ENCODE measurements around the gene SPDEF.
A peak's percentile ranks its signal among the peaks of the same experiment; 100 is the strongest.

SPDEF gene

DNA sequence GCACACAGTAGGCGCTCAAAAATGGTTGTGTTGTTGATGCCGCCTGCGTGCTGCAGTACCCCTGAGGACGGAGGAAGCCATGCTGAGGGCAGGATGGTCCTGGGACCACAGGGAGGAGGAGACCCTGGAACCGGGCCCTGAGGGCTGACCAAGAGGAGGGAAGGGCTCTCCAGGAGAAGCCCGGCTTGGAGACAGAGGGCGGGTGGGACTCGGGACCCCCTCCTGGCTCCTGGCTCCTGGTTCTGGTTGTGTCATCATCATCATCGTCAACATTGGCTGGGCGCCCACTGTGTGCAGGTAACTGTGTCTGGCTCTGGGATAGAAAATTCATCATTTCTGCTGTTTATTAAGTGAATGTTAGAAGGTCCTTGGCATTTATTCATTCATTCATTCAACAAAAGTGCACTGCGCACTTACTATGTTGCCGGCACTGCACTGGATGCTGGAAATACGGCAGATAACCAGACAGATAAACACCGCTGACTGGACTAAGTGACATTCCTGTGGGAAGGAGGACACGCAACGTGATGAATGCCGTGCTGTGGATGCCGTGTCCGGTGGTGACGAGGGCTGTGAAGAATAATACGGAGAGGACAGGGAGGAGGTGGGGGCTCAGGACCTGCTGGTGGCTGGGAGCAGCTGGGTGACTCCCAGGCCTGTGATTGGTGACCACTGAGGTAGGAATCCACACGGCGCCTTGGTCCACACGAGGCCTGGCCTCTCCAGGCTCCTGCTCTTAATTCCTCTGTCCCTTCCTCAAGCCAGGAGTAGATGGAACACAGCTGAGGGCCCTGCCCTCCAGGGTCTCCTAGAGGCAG is 35.3 kb downstream of the SPDEF start (continued):
- TF ChIP-seq ZNF664 (tag by site-specific recombination; IDR thresholded peaks at IDR 0.05): no peak

DNA sequence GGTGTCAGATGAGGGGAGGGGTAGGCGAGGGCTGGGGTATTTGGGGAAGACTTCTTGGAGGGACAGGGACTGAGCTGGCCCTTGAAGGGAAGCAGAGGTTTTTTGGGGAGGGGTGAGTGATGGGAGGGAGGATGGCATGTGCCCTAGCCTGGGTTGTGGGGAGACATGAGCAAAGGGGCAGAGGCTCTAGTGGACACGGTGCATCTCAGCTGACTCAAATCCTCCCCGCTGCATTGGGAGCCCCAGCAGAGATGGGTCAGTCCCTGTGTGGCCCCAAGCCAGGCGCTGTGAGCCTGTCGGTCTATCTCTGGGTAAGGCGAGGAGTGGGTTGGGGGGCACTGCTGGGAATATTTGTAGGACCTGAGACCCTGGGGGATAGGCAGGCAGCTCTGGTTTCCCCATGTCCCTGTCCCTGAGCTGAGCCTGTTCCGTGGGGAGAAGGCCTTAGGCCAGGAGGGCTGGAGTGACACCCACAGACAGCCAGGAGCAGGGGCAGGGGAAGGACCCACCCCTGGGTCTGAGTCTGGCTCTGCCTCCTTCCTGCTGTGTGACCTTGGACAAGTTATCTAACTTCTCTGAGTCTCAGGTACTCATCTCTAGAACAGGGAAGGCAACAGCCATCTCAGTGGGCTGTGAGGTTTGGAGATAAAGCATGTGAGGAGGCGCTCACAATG is 36.0 kb downstream of the SPDEF start:
- TF ChIP-seq GFI1B (tag by site-specific recombination; IDR thresholded peaks at IDR 0.05): no peak
- TF ChIP-seq ZNF768 (tag by site-specific recombination; IDR thresholded peaks at IDR 0.05): 0 out of 2 replicates have a peak, but pooled peaks have one; percentile 27
- Histone ChIP-seq H3K27ac (ENCODE audit: extremely low read depth, low read depth, low read length) (no peak overlapping the region), H3K36me3 (ENCODE audit: control insufficient read depth in 2 of 2, insufficient read depth in 1 of 2, low read length in 2 of 2) (no peaks in the 10 kb centered on the region), H3K4me3 (ENCODE audit: low read depth, low read length) (no peak overlapping the region), H3K4me1 (ENCODE audit: control insufficient read depth, insufficient read depth, low read length) (no peaks in the 10 kb centered on the region), H3K9me3 (ENCODE audit: control insufficient read depth, insufficient read depth, low read depth, low read length) (no peaks in the 10 kb centered on the region)
- ChIA-PET POLR2A (no interaction called here), CTCF (interaction anchor here (1.4 to 1.6 kb wide), 2 partner anchors 11 to 59 kb away, joined by 3 read pairs; no protein-coding TSS in a partner anchor)

DNA sequence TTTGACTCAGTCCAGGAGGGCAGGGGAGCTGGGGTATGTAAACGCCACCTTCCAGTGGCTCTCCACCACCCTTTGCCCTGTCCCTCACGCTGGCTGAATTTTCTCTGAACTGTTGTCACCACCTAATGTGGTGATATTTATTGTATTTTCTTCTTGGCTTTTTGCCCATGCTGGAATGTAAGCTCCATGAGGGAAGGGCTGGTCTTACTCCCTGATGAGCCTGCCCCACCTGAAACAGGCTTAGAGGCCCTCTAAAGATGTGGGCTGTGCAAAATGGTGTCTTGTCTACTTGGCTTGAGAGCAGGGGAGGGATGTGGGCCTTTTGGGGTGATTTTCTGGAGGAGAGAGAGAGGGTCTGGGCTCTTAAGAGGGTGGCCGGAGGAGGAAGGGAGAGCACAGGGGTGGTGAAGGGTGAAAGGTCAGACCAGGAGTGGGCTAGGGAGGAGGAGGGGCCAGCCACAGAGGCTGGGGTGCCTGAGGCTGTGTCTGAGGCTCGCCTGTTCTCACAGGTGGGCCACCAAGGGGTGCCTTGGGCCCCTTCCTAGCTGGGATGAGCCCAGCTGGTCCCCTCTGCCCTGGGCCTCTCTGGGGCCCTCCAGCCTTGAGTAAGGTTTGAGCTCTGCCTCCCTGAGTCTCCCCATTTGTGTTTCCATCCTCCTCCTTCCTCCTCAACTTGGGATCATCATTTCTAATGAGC is 37.3 kb downstream of the SPDEF start:
- Histone ChIP-seq H3K27ac (ENCODE audit: extremely low read depth, low read depth, low read length) (no peak overlapping the region), H3K36me3 (ENCODE audit: control insufficient read depth in 2 of 2, insufficient read depth in 1 of 2, low read length in 2 of 2) (no peaks in the 10 kb centered on the region), H3K9me3 (ENCODE audit: control insufficient read depth, insufficient read depth, low read depth, low read length) (no peaks in the 10 kb centered on the region), H3K4me1 (ENCODE audit: control insufficient read depth, insufficient read depth, low read length) (no peaks in the 10 kb centered on the region), H3K4me3 (ENCODE audit: low read depth, low read length) (no peak overlapping the region)
- CTCF ChIA-PET: interaction anchor here (1.3 to 1.6 kb wide), 3 partner anchors 10 to 90 kb away, joined by 3 read pairs; no protein-coding TSS in a partner anchor
- peak; percentile 15; the same call in 1 of the 2 replicates for TF ChIP-seq EGR2 (tag by site-specific recombination; IDR thresholded peaks at IDR 0.05; ENCODE audit: low read depth)
- TF ChIP-seq, protein P1, sequence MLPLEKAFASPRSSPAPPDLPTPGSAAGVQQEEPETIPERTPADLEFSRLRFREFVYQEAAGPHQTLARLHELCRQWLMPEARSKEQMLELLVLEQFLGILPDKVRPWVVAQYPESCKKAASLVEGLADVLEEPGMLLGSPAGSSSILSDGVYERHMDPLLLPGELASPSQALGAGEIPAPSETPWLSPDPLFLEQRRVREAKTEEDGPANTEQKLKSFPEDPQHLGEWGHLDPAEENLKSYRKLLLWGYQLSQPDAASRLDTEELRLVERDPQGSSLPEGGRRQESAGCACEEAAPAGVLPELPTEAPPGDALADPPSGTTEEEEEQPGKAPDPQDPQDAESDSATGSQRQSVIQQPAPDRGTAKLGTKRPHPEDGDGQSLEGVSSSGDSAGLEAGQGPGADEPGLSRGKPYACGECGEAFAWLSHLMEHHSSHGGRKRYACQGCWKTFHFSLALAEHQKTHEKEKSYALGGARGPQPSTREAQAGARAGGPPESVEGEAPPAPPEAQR (tag by site-specific recombination; IDR thresholded peaks at IDR 0.05): no peak
- POLR2A ChIA-PET: no interaction called here

DNA sequence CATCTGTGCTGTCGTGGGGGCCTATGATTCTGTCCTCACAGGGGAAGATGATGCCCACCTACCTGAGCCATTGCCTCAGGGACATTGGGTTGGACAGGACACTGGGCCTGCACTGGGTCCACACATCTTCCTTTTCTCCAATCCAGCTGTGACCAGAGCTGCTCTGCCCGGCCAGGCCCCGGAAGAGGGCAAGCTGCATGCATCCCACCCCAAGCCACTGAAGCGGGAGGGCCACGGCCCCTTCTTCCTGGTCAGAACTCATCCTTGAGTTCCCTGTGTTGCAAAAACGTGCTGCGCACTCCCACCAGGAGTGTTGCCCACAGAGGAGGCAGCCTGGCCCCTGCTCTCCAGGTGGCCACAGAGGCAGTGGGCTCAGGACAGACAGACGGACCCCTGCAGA is 38.2 kb downstream of the SPDEF start:
- CTCF ChIA-PET: interaction anchor here (1.3 kb wide), 1 partner anchor 91 kb away, joined by 3 read pairs; no protein-coding TSS in a partner anchor
- POLR2A ChIA-PET: no interaction called here
- no peaks in the 10 kb centered on the region for H3K4me1 ChIP-seq (ENCODE audit: control insufficient read depth, insufficient read depth, low read length)
- no peaks in the 10 kb centered on the region for H3K9me3 ChIP-seq (ENCODE audit: control insufficient read depth, insufficient read depth, low read depth, low read length)
- H3K36me3 ChIP-seq (ENCODE audit: control insufficient read depth in 2 of 2, insufficient read depth in 1 of 2, low read length in 2 of 2): no peaks in the 10 kb centered on the region
- no peak overlapping the region for H3K27ac ChIP-seq (ENCODE audit: extremely low read depth, low read depth, low read length)
- no peak for TF ChIP-seq BCL11B (tag by site-specific recombination; IDR thresholded peaks at IDR 0.05; ENCODE audit: low read depth)
- TF ChIP-seq, protein P2, sequence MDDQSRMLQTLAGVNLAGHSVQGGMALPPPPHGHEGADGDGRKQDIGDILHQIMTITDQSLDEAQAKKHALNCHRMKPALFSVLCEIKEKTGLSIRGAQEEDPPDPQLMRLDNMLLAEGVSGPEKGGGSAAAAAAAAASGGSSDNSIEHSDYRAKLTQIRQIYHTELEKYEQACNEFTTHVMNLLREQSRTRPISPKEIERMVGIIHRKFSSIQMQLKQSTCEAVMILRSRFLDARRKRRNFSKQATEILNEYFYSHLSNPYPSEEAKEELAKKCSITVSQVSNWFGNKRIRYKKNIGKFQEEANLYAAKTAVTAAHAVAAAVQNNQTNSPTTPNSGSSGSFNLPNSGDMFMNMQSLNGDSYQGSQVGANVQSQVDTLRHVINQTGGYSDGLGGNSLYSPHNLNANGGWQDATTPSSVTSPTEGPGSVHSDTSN (CRISPR knock-in tag; IDR thresholded peaks at IDR 0.05): no peak
- TF ChIP-seq, protein P3, sequence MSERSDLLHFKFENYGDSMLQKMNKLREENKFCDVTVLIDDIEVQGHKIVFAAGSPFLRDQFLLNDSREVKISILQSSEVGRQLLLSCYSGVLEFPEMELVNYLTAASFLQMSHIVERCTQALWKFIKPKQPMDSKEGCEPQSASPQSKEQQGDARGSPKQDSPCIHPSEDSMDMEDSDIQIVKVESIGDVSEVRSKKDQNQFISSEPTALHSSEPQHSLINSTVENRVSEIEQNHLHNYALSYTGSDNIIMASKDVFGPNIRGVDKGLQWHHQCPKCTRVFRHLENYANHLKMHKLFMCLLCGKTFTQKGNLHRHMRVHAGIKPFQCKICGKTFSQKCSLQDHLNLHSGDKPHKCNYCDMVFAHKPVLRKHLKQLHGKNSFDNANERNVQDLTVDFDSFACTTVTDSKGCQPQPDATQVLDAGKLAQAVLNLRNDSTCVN (tag by site-specific recombination; optimal IDR thresholded peaks at IDR 0.05): no peak
- H3K4me3 ChIP-seq (ENCODE audit: low read depth, low read length): no peak overlapping the region

DNA sequence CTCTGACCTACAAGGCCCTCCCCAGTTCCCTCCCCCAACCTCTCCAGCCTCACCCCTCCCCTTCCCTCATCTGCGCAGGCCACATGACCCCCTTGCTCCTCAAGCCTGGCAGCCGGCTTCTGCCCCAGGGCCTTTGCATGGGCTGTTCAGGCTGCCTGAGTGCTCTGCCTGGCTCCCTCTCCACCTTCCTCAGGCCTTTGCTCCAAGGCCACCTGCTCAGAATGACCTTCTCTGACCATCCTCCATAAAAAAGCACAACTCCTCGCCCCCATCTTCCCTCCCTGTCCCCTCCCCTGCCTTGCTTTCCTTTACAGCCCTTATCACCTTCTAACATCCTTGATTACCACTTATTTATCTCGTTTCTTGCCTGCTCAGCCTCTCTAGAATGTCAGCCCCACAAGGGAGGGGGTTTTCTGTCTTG is 38.7 kb downstream of the SPDEF start:
- ChIA-PET POLR2A (no interaction called here), CTCF (interaction anchor here (1.3 kb wide), 1 partner anchor 91 kb away, joined by 3 read pairs; no protein-coding TSS in a partner anchor)
- H3K4me3 ChIP-seq (ENCODE audit: low read depth, low read length): no peak overlapping the region
- H3K36me3 ChIP-seq (ENCODE audit: control insufficient read depth in 2 of 2, insufficient read depth in 1 of 2, low read length in 2 of 2): no peaks in the 10 kb centered on the region
- H3K4me1 ChIP-seq (ENCODE audit: control insufficient read depth, insufficient read depth, low read length): no peaks in the 10 kb centered on the region
- TF ChIP-seq, protein P4, sequence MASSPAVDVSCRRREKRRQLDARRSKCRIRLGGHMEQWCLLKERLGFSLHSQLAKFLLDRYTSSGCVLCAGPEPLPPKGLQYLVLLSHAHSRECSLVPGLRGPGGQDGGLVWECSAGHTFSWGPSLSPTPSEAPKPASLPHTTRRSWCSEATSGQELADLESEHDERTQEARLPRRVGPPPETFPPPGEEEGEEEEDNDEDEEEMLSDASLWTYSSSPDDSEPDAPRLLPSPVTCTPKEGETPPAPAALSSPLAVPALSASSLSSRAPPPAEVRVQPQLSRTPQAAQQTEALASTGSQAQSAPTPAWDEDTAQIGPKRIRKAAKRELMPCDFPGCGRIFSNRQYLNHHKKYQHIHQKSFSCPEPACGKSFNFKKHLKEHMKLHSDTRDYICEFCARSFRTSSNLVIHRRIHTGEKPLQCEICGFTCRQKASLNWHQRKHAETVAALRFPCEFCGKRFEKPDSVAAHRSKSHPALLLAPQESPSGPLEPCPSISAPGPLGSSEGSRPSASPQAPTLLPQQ (tag by site-specific recombination; IDR thresholded peaks at IDR 0.05): no peak
- peak; percentile 97 for TF ChIP-seq ZNF623 (tag by site-specific recombination; IDR thresholded peaks at IDR 0.05)
- H3K9me3 ChIP-seq (ENCODE audit: control insufficient read depth, insufficient read depth, low read depth, low read length): no peaks in the 10 kb centered on the region
- no peak overlapping the region for H3K27ac ChIP-seq (ENCODE audit: extremely low read depth, low read depth, low read length)

Measured in HEK293 (cell line).